Endothelial cell (in vitro differentiated cells): ENCODE measurements around the gene TLL2. TPM values are rescaled to one million over a fixed set of nuclear protein-coding genes. Genes with fewer than 3 reads are reported as not detected.

Experiments used
- DNase-seq: peaks from one replicate; pipeline ENCODE4 v3.0.0; 2021; ENCODE audit warnings: low spot score
- H3K27ac Mint-ChIP-seq: one replicate; pipeline ENCODE4 v1.8.0; 2021; ENCODE audit warnings: mixed read lengths, inconsistent platforms; ENCODE audit not compliant: unreplicated experiment
- H3K27me3 Mint-ChIP-seq: one replicate; pipeline ENCODE4 v1.8.0; 2021; ENCODE audit warnings: mild to moderate bottlenecking, moderate library complexity, mixed read lengths, inconsistent platforms; ENCODE audit not compliant: unreplicated experiment
- H3K36me3 Mint-ChIP-seq: one replicate; pipeline ENCODE4 v1.8.0; 2021; ENCODE audit warnings: mild to moderate bottlenecking, low read depth, mixed read lengths, inconsistent platforms; ENCODE audit not compliant: unreplicated experiment
- H3K4me1 Mint-ChIP-seq: one replicate; pipeline ENCODE4 v1.8.0; 2021; ENCODE audit warnings: mild to moderate bottlenecking, mixed read lengths, inconsistent platforms; ENCODE audit not compliant: unreplicated experiment
- H3K4me3 Mint-ChIP-seq: one replicate; pipeline ENCODE4 v1.8.0; 2021; ENCODE audit warnings: mild to moderate bottlenecking, mixed read lengths, inconsistent platforms; ENCODE audit not compliant: unreplicated experiment
- H3K9me3 Mint-ChIP-seq: one replicate; pipeline ENCODE4 v1.8.0; 2021; ENCODE audit warnings: mixed read lengths, inconsistent platforms; ENCODE audit not compliant: unreplicated experiment
- total RNA-seq: library from RNA; stranded (reverse); fragmentation: NEBNext Ultra II Directional; extraction: Animal tissue kit (Norgen Biotek cat#: 25700); gene quantifications from one replicate; pipeline ENCODE4 v1.2.1, GENCODE V29; 2021; ENCODE audit not compliant: unreplicated experiment
- TF ChIP-seq, protein P1 (sequence below): fragments of 200-600 bp; sonication (generic); IDR thresholded peaks from one replicate; pipeline ENCODE4 v1.5.0; 2021; ENCODE audit warnings: antibody characterized with exemption; ENCODE audit not compliant: unreplicated experiment

TLL2 gene
- total RNA-seq, 1 donor from 2014 or later, result 0.41 TPM

DNA sequence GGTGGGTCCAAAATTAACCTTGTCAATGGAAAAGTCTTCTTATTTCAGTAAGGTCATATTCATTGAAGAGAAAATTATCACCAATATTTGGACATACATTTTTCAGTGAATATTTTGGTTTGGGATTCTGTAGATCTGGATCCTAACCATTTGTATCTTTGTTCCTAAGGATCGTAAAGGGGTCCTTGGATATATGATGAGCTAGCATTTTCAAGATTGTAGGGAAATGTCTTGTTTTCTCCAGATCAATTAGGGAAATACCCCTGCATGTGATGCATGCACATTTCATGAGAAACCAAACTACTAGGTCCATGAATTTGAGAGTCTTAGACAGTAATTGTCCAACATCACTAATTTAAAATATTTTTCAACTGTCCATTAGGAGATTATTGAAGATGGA, 191.5 kb downstream of the TLL2 start:
- no peak overlapping the region for H3K27ac Mint-ChIP-seq
- DNase-seq, result no peak
- no peaks in the 10 kb centered on the region for H3K36me3 Mint-ChIP-seq
- H3K27me3 Mint-ChIP-seq, result no peaks in the 10 kb centered on the region
- TF ChIP-seq, protein P1, sequence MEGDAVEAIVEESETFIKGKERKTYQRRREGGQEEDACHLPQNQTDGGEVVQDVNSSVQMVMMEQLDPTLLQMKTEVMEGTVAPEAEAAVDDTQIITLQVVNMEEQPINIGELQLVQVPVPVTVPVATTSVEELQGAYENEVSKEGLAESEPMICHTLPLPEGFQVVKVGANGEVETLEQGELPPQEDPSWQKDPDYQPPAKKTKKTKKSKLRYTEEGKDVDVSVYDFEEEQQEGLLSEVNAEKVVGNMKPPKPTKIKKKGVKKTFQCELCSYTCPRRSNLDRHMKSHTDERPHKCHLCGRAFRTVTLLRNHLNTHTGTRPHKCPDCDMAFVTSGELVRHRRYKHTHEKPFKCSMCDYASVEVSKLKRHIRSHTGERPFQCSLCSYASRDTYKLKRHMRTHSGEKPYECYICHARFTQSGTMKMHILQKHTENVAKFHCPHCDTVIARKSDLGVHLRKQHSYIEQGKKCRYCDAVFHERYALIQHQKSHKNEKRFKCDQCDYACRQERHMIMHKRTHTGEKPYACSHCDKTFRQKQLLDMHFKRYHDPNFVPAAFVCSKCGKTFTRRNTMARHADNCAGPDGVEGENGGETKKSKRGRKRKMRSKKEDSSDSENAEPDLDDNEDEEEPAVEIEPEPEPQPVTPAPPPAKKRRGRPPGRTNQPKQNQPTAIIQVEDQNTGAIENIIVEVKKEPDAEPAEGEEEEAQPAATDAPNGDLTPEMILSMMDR, result no peak
- no peaks in the 10 kb centered on the region for H3K9me3 Mint-ChIP-seq
- H3K4me1 Mint-ChIP-seq, result peaks cover 6% of the 10 kb centered on the region
- no peak overlapping the region for H3K4me3 Mint-ChIP-seq

DNA sequence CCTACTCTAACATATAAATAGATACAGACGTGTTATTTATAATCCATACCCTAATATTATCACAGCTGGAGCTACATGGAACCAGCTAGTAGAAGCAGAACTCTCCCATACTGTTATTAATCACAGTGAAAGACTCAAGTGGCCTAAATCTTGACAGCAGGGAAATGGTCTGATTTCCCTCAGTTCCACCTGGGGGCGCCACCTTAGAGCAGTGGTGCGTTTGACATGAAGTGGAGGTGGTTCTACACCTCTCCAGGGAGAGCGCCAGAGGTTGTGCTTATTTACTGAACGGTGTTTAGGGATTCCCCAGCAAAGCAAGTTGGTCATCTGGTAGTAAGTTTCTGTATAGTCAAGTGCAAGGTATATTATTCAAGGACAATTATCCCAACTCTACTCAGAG, 191.9 kb downstream of the TLL2 start:
- peaks cover 6% of the 10 kb centered on the region for H3K4me1 Mint-ChIP-seq
- H3K27ac Mint-ChIP-seq, result no peak overlapping the region
- no peak for DNase-seq
- no peaks in the 10 kb centered on the region for H3K9me3 Mint-ChIP-seq
- H3K27me3 Mint-ChIP-seq, result no peaks in the 10 kb centered on the region
- TF ChIP-seq, protein P1, result peak; percentile 33
- H3K36me3 Mint-ChIP-seq, result no peaks in the 10 kb centered on the region
- H3K4me3 Mint-ChIP-seq, result no peak overlapping the region

GRCh38 chr10:96319754-96320474, 193.8 kb downstream of the TLL2 start:
- no peaks in the 10 kb centered on the region for H3K9me3 Mint-ChIP-seq
- no peaks in the 10 kb centered on the region for H3K36me3 Mint-ChIP-seq
- H3K4me1 Mint-ChIP-seq, result peaks cover 6% of the 10 kb centered on the region
- no peak overlapping the region for H3K27ac Mint-ChIP-seq
- H3K4me3 Mint-ChIP-seq, result no peak overlapping the region
- TF ChIP-seq, protein P1, result no peak
- DNase-seq, result no peak
- H3K27me3 Mint-ChIP-seq, result no peaks in the 10 kb centered on the region

GRCh38 chr10:96317067-96317833, 196.5 kb downstream of the TLL2 start:
- Mint-ChIP-seq H3K27ac (no peak overlapping the region), H3K4me1 (peaks cover 6% of the 10 kb centered on the region), H3K4me3 (no peak overlapping the region), H3K9me3 (no peaks in the 10 kb centered on the region), H3K27me3 (no peaks in the 10 kb centered on the region), H3K36me3 (no peaks in the 10 kb centered on the region)
- DNase-seq, result no peak
- TF ChIP-seq, protein P1, result no peak

Other genes with a start within 250 kb of the TLL2 start
- not detected for gene BLNK, start 242.4 kb downstream of the TLL2 start, total RNA-seq
- gene DNTT, start 209.5 kb downstream of the TLL2 start, total RNA-seq, result not detected
- not detected for gene OPALIN, start 154.9 kb downstream of the TLL2 start, total RNA-seq
- 157 TPM for gene TM9SF3, start 73.1 kb upstream of the TLL2 start, total RNA-seq
- 9.0 TPM for gene PIK3AP1, start 206.6 kb upstream of the TLL2 start, total RNA-seq